Activated CD4-positive, alpha-beta T cell treated with anti-CD3 and anti-CD28 coated beads for 48 hours (primary cell): ENCODE data around the gene TTC22.

ENCODE experiments used
- DNase-seq: peaks from one replicate; pipeline ENCODE4 v3.0.0-alpha.2; 2020

The TTC22 gene

GRCh38 chr1:54833121-54833520, 32.0 kb upstream of the TTC22 start:
- DNase-seq: no peak

- DNase-seq: no peak
Observed at GRCh38 chr1:54826226-54826816, 25.2 kb upstream of the TTC22 start.

- DNase-seq: no peak
Observed at GRCh38 chr1:54825696-54826095, 24.6 kb upstream of the TTC22 start.

GRCh38 chr1:54823670-54824069, 22.5 kb upstream of the TTC22 start:
- no peak for DNase-seq

- no peak for DNase-seq
Observed at GRCh38 chr1:54819733-54820132, 18.6 kb upstream of the TTC22 start.

- DNase-seq: no peak
Observed at GRCh38 chr1:54819195-54819536, 18.0 kb upstream of the TTC22 start.

DNA sequence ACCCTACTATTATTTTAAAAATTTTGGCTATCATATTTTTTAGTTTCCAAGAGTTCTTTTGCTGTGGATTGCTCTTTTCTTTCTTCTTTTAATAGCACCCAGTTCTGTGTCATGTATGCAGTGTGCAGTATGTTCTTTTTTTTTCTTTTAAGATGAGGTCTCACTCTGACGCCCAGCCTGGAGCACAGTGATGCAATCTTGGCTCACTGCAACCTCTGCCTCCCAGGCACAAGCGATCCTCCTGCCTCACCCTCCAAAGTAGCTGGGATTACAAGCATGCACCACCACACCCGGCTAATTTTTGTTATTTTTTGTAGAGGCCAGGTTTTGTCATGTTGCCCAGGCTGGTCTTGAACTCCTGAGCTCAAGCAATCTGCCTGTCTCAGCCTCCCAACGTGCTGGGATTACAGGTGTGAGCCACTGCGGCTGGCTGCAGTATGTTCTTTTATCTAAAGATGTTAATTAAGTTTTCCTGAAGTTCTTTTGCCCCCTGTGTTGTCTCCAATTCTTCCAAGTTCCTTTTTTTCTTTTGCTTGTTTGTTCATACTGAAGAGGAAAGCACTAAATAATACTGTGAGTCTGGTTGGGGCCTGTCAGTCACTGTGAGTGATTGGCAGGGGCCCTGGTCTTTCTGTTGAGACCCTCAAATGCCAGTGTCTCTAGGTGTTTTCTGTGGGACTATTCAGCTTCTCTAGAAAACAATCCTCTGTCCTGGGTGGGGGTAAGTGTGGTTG, 17.5 kb upstream of the TTC22 start:
- DNase-seq: no peak

DNA sequence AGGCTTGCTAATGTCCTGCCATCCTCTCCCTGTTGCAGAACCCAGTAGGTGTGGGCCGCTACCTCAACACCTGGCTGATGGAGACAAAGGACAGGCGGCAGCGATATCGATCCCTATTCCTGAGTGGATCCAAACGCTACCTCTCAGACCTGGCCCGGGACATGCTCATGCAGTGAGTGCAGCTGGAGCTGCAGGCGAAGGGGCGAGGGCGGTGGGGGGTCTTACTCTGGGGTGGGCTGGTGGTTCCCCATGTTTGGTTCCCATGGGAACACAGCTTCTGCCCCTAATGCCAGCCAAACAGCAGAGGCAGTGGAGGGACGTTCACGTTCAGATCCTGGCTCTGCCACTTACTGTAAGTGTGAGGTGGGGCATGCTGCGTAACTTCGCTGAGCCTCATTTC, 15.8 kb upstream of the TTC22 start:
- no peak for DNase-seq

GRCh38 chr1:54816130-54816529, 15.0 kb upstream of the TTC22 start:
- DNase-seq: no peak

- DNase-seq: no peak
Observed at GRCh38 chr1:54815086-54815876, 14.2 kb upstream of the TTC22 start.

GRCh38 chr1:54814571-54814970, 13.4 kb upstream of the TTC22 start:
- no peak for DNase-seq

- DNase-seq: no peak
Observed at GRCh38 chr1:54814126-54814498, 13.0 kb upstream of the TTC22 start.

DNA sequence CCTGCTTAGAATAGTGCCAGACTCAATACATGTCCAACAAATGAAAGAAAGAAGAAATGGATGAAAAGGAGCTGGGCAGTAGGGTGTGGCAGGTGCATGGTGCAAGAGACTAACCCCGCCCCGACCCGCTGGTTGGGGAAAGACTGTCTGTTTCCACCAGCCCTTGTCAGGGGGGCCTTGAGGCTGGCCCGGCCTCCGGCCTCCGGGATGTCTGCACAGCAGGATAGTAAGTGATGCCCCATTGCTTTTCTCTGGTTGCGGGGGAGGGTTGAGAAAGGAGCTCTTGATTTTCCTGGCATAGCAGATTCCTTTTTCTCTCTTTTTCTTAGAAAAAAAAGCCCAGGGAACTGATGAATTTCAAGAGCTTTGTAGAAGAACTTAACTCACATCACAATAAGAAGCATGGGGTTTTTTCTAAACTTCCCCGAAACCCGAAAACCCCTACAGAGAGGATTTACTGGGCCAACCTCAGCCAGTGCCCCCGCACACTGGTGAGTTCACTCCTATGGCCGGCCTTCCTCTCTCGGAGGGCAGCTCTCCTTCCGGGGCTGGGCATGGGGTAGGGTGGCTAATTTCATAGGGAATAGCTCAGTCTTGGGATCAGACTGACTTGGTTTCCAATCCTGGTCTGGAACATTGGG, 12.5 kb upstream of the TTC22 start:
- no peak for DNase-seq

GRCh38 chr1:54812801-54813484, 11.8 kb upstream of the TTC22 start:
- no peak for DNase-seq

DNA sequence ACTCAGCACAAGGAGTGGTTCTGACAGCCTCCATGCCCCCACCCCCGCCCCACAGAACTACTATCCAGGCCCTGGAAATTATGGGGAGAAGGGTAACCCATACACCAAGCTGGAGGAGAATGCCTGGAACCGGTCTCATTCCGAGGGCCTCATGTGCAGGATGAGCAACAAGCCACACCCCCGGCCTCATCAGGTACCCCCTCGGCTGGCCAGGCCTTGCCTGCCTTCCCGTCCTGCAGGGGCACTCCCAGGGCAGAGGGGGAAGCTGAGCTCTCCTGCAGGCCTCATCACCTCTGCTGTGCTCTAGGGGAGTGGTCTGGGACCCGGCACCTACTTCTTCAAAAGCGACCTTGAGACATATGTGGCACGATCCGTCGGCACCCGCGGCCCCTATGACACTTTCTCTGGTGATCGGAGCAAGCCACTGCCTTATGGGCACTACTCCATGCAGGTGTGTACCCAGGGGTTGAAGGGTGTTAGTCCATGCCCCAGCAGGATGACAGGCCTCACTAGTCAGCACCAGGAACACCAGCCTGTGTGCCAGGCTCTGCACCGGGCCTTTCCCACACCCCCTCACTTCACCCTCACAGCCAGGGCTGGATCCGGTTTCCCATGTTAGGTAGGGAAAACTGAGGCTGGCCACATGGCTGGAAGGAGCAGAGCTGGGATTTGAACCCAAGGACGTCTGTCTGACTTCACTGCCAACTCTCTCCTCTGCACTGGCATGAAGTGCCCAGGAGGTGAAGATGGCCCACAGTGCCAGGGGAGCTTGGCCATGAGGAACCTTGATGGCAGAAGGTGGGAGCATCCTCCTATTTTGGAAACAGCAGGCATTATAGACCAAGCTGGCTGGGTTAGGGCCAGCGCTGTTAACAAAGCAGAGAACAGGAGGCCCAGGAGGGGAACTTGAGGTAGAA, 10.9 kb upstream of the TTC22 start:
- DNase-seq: no peak

DNA sequence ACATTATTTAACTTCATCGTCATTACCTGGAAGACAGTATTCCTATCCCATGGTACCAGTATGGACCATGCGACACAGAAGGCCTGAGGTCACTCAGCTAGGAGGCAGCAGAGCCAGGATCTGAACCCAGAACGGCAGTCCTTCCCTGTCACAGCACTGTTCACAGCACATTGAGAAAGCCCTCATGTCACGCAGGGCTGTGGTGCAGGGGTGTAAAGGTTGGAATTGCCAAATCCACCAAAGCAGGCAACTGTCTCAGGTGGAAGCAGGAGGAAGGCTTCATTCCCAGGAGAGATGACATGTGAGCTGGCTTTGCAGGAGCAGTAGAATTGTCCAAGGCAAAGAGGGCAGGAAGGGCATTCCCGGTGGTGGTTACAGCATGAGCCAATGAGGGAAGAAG, 9.9 kb upstream of the TTC22 start:
- no peak for DNase-seq

DNA sequence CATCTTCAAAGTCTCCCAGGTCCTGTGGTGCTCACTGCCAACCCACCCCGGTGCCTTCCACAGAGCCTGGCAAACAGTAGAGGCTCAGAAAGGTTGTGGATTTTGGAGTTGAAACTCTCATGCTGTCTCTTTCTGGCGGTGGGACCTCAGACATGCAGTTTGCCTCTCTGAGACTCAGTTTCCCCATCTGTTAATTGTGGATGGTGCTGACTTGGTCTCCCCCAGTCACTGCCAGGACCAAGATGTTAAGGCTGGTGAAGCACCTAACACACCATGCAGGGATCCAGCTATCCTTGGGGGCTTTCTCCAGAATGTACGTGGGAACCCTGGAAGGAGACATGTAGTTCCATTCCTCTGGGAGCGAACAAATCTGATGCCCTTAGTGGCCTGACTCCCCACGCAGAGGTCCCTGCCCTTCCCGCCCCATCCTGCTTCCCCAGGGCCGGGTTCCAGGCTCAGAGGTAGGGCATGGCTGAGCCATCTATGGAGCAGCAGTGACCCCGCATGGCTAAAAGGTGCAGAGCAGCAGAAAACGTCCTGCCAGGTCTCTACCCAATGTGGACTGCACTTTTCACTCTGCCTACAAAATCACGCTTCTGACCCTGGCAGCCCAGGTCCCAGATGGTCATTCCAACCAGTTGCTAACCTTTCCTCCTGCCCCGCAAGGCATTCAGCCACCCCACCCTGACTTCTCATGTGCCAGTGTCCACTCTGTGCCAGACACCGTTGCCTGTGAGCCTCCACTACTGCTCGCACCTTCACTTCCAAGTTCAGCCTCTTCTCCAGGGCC, 9.2 kb upstream of the TTC22 start:
- peak; percentile 81 for DNase-seq

- DNase-seq: no peak
Observed at GRCh38 chr1:54809496-54810074, 8.5 kb upstream of the TTC22 start.

DNA sequence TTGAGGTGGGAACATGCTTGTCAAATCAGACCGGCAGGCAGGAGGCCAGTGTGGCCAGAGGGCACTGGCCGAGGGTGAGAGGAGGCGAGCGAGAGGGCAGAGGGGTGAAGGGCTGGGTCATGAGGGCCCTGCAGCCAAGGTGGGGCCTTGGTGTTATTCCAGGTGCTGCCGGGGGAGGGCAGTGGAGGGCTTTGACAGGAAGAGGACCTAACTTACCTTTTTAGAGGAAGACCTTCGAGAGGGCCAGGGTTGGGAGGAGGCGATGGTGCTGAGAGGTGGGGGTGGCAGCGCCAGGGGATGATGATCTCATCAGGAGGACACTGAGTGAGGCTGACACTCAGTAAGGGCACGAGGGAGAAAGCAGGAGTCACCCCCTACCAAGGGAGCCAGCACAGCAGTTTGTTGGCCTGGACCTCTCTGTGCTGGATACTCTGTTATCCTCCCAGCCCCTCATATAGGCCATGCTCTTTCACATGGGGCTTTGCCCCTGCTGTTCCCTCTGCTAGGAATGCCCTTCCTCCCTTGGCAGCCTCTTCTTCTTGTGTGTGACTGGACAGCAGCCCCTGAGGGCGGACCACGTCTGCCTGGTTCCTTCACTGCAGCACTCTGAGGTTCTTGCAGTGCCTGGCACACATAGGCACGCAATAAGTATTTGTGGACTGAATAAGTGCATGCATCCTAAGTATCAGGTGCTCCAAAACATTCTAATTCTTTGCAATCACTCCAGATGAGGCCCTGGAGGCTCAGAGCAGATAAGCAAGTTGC, 7.5 kb upstream of the TTC22 start:
- no peak for DNase-seq

GRCh38 chr1:54807756-54808155, 6.6 kb upstream of the TTC22 start:
- no peak for DNase-seq
